GM06990 (cell line): ENCODE results near the gene LPAR3.
"Not testable (repeated sequence)": the region's sequence is repeated elsewhere in the genome, so short reads cannot be mapped to it uniquely, and the experiment has no call there.

Source experiments
- DNase-seq: peaks from one replicate; pipeline ENCODE4 v3.0.0-alpha.2; 2011; ENCODE audit not compliant: insufficient read length; ENCODE audit errors: extremely low read depth
- H3K27me3 ChIP-seq: replicated peaks from 2 replicates; pipeline ENCODE4 v1.6.0; 2011; ENCODE audit warnings: low read length; ENCODE audit not compliant: control insufficient read depth, insufficient read depth
- H3K36me3 ChIP-seq: 2 replicates; pipeline ENCODE4 v1.5.1; 2011; ENCODE audit warnings: low read length; ENCODE audit not compliant: control insufficient read depth, insufficient read depth
- H3K4me3 ChIP-seq: replicated peaks from 2 replicates; pipeline ENCODE4 v1.5.1; 2011; ENCODE audit warnings: low read depth, mild to moderate bottlenecking, control low read depth, low read length
- CTCF ChIP-seq: IDR thresholded peaks from 2 replicates; pipeline ENCODE4 v1.5.1; 2011; ENCODE audit warnings: low read length, control low read depth, mild to moderate bottlenecking, inconsistent platforms; ENCODE audit not compliant: insufficient read depth, poor library complexity, severe bottlenecking

The LPAR3 gene

GRCh38 chr1:84913555-84913892, 20.5 kb upstream of the LPAR3 start:
- H3K36me3 ChIP-seq = no peaks in the 10 kb centered on the region
- DNase-seq = no peak
- no peak for TF ChIP-seq CTCF
- no peak overlapping the region for H3K4me3 ChIP-seq
- H3K27me3 ChIP-seq = no peaks in the 10 kb centered on the region

- H3K4me3 ChIP-seq = no peak overlapping the region
- H3K36me3 ChIP-seq = no peaks in the 10 kb centered on the region
- DNase-seq = no peak
- no peak for TF ChIP-seq CTCF
- H3K27me3 ChIP-seq = no peaks in the 10 kb centered on the region
These were observed 19.9 kb upstream of the LPAR3 start for GRCh38 chr1:84912726-84913554.

- not testable (repeated sequence) for DNase-seq, H3K36me3 ChIP-seq, H3K27me3 ChIP-seq, H3K4me3 ChIP-seq
These were observed 15.9 kb upstream of the LPAR3 start for GRCh38 chr1:84908746-84909464.

- Histone ChIP-seq H3K4me3 (no peak overlapping the region), H3K27me3 (no peaks in the 10 kb centered on the region), H3K36me3 (no peaks in the 10 kb centered on the region)
- no peak for TF ChIP-seq CTCF
- DNase-seq = no peak
These were observed 14.3 kb upstream of the LPAR3 start for GRCh38 chr1:84907095-84907827.

- DNase-seq, H3K27me3 ChIP-seq, H3K36me3 ChIP-seq, H3K4me3 ChIP-seq: not testable (repeated sequence)
These were observed 9.7 kb upstream of the LPAR3 start for GRCh38 chr1:84902727-84903126.

GRCh38 chr1:84899969-84900368, 7.0 kb upstream of the LPAR3 start:
- DNase-seq = no peak
- Histone ChIP-seq H3K36me3 (no peaks in the 10 kb centered on the region), H3K4me3 (no peak overlapping the region), H3K27me3 (no peaks in the 10 kb centered on the region; the same call in 1 of the 2 replicates)
- TF ChIP-seq CTCF = no peak
